ACHN (cell line): ENCODE measurements around the gene PCSK5.
"Not testable (repeated sequence)": the region's sequence is repeated elsewhere in the genome, so short reads cannot be mapped to it uniquely, and the experiment has no call there.

Source experiments
- DNase-seq: peaks from one replicate; pipeline ENCODE4 v3.0.0-alpha.2; 2015
- in situ Hi-C: cut with HindIII; loops from 2 replicates; pipeline ENCODE4 v1.10.0; 2017; ENCODE audit warnings: low sequenced_read_pairs, low pct_ligation_motif_present, low pct_unique_long_range_greater_than_20kb

Gene PCSK5

DNA sequence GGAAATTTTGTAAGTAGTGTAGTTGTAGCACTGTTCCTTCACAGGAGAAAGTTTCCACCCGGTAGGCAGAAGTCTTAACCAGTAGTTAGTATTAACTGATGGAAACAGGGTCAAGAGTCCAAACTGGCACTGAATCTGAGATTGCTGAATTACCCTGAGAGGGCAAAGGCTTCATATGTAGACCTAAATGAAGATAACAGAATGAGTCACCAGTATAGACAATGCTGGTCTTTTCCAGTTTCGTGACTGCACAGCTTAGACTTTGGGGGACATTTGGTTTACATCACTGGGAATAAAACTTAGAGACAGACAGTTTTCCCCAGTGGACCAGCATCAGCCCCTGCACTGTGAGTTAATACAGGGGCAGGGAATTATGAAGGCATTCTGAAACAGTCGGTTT, 60.5 kb downstream of the PCSK5 start:
- no peak for DNase-seq
- in situ Hi-C loops = no loop called here

DNA sequence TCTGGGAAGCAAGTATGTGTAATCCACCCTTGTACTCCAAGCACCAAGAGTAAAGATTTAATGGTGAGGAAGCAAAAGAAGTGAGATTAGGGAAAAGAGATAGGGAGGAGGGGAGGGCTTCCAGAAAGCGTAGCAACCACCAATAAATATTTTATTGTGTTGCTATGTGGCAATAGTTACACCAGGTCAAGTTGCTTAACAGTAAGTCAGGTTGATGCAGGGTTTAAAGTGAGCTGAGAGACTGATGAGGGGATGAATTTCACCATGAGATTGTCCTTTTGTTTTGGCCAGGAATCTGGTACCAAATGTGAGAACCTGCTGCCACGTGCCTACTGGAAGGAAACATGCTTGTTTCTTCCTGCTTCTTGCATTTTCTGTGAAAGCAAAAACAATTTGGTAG, 62.7 kb downstream of the PCSK5 start:
- DNase-seq = no peak
- in situ Hi-C loops = no loop called here

DNA sequence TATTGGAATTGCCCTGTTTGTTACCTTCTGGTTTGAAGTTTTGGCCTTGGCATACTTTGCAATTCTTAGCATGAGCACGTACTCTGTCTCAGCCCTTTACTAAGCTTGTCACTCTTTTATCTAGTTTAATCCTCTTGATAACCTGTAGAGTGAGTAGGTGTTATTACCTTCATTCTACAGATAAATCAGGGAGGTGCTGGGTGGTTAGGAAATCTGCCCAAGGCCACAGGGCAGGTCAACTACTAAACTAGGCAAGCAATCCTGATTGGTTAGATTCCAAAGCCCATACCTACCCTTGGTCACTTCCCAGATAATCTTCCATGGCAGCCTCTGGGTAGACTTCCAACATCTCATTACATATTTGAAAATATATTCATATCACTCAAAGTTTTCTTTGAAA, 65.7 kb downstream of the PCSK5 start:
- DNase-seq = no peak
- in situ Hi-C loops = no loop called here

DNA sequence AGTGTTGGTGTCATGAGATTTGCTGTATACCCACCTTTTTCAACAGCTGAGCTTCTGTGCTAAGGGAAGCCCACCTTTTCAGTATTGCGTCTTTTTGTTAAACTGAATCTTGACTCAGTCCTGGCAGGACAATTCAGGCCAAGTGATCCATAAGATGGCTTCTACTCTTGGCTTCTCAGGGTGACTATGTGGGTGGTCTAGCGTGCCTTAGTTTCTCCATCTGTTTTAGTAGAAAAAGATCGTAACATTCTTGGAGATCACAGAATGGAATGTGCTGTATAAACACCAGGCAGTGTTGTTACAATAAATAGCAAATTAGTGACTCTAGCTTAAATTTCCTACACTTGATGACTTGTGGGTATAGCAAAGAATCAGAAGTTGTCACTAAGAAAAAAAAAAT, 66.6 kb downstream of the PCSK5 start:
- DNase-seq = no peak
- in situ Hi-C loops = no loop called here

DNA sequence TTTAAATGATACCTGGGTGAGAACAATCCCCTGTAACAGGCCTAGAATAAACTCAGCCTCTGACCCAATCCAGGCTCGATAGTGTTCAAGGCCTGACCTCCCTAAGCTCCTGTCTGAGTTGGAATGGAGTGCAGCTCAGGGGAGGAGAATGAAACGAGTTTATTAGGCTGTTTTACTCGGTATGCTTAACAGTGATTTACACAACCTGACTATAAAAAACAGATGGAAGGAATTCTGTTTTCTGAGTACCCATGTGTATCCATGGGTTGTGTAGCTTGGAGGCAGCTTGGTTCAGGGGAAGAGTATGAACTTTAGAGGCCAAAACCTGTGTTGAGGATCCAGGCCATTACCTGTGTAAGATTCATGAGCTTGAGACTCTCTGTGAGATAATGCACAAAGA, 67.8 kb downstream of the PCSK5 start:
- in situ Hi-C loops = no loop called here
- no peak for DNase-seq

DNA sequence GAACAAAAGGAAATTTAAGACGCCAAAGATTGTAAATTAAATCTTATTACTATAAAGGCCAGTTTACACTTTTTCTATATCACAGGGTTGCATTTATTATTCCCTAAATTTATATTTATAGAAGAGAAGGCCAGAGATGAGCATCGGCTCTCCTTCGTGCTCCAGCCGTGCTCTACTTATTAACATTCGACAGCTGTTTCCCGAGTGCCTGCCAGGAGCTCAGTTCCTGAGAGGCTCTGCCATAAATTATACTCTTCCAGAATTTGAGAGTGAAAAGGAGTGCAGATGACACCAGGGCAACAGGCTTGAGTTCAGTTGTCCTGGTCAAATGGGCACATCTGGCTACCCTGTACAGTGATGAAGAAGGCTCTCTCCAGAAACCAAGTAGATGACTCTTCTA, 70.1 kb downstream of the PCSK5 start:
- DNase-seq = no peak
- in situ Hi-C loops = no loop called here

DNA sequence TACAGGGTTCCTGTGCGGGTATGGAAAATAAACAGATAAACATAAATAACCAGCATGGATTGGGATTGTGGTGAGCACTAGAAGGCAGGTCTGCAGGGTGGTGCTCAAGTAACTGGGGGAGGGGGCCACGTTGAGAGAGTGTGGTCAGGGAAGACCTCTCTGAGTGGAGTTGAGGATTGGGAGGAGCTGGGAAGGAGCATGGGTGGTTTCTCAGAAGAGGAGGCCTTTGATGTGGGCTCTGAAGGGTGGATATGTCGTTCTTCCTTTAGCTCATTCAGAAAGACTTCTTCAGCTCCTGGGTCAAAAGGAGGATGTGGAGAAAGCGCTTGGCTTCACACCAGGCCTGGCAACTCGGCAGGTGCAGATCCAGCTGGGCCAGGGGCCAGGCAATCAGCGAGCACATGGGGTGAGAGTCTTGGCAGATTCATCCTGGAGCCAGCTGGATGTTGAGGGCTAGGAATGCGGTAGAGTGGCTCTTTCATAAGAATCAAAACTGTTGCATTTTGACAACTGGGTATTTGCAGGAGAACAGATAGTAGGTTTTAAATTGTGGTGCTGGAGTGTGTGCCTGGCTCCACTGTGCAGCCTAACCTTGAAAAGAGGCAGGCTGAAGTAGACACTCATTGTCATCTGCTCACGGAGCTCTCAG, 71.7 kb downstream of the PCSK5 start:
- in situ Hi-C loops = no loop called here
- DNase-seq = no peak

DNA sequence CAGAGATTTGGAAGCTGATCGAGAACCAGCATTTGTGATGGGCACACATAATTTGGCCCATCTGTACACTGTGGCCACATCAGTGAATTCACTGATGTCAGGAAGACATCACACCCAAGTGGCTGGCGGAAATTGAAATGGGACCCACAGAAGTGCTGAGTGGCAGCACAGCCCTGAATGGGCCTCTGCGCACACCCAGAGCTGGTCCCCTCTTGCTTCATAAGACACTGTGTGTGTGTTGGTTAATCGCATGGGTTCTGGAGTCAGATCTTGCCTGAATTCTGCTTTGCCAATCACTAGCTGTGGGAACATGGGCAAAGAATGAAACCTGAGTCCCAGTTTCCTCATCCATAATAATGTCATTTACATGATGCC, 72.2 kb downstream of the PCSK5 start:
- in situ Hi-C loops = no loop called here
- DNase-seq = no peak

DNA sequence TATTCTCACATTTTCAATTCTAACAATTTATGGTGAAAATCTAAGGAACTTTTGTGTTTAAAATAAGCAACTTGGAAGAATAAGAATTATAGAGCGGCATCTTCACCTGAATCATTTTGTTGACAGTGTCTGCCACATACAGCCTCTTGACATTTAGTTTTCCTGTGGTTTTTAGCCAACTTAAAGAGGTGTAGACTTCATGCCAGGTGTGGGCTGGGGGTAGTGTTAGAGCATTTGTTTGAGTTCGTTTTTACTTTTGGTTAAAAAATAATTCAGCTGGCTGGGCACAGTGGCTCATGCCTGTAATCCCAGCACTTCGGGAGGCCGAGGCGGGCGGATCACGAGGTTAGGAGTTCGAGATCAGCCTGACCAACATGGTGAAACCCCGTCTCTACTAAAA, 72.8 kb downstream of the PCSK5 start:
- in situ Hi-C loops, DNase-seq: not testable (repeated sequence)

DNA sequence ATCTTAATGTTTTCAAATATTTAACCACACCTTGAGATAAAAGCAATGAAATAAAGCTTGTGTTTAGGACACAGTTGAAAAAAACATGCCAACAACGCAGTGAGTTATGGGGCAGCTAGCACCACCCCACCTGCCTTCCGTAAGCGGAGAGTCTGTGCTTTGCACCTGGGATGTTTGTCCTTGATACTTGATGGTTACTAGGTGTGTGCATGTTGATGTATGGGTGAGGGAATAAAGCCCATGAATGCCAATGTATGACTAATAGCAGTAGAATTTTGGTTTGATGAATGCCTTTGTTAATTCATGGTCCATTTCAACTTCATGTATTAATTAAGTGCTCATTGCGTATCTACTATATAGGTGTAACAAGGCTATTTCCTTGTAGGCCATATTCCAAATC, 74.0 kb downstream of the PCSK5 start:
- DNase-seq = no peak
- in situ Hi-C loops = no loop called here

DNA sequence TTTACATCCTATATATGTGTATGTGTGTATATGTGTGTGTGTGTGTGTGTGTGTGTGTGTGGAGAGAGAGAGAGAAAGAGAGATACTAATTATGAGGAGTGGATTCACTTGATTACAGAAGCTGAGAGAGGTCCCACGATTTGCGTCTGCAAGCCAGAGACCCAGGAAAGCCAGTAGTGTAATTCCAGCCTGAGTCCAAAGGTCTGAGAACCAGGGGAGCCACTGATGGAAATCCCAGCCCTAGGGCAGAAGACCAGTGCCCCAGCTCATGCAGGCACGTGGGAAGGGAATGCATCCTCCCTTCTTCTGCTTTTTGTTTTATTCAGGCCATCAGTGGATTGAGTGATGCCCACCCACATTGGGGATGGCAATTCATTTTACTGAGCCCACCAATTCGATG, 74.8 kb downstream of the PCSK5 start:
- no peak for DNase-seq
- in situ Hi-C loops = no loop called here

DNA sequence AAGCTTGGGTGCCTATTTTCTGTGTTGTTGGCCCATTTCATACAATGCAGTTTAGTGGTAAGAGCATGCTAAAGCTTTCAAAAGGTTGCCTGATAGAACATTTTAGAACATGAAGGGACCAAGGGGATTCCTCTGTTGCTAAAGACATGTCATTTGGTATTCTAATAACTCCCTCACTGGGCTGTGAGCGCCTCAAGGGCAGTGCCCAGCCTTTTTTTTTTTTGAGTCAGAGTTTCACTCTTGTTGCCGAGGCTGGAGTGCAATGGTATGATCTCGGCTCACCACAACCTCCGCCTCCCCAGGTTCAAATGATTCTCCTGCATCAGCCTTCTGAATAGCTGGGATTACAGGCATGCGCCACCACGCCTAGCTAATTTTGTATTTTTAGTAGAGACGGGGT, 77.1 kb downstream of the PCSK5 start:
- in situ Hi-C loops = no loop called here
- no peak for DNase-seq

DNA sequence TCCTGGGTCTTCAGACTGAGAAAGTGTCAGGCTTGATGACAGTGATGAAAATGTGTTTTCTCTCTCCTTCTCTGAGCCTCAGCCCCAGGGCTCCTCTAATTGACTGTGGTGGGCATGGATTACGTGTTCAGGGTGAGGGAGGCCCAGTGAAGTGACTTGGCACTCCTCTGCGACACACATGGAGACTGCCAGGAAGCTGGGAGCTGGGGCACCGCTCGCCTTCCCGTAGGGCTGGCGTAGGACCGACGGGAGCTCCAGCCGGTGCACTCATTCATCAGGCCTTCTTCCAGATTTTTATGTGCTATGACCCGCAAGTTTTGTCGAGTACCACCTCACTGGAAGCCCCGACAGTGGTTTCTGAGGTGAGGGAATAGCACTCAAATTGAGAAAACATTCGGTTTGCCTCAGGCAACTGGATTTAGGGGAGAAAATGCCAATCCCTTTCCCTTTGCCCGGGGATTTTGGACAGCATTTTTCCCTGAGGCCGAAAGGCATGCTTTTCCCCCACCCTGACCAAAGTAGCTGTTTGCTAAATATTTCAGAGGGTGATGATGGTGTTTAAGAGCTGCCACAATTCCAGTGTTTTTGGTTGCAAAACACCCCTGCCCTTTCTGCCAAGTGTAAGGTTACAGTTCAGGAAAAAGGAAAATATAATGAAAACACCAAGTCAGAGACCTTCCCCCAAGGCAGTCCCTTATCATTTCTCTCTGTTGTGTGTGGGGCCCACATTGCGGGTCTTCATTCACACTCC, 83.7 kb downstream of the PCSK5 start:
- in situ Hi-C loops = no loop called here

DNA sequence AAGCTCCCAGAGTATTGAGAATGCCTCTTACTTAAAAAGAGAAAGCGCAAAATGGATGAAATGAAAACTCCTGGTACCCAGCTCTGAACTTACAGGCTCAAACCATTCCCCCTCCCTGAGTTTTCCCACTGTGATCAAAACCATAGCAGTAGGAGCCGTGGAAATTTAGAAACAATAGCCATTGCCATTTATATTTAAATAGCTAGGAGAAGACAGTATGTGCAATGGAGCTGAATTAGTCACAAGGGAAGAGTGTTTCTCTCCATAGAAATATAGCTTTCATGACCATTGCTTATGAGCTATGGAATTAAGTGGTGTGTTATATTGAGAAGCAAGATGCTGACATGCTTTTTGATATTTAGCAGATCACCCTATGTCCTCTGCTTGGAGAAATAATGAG, 84.6 kb downstream of the PCSK5 start:
- DNase-seq = no peak

More for the DNA sequence above, 83.7 kb downstream of the PCSK5 start:
- no peak for DNase-seq

DNA sequence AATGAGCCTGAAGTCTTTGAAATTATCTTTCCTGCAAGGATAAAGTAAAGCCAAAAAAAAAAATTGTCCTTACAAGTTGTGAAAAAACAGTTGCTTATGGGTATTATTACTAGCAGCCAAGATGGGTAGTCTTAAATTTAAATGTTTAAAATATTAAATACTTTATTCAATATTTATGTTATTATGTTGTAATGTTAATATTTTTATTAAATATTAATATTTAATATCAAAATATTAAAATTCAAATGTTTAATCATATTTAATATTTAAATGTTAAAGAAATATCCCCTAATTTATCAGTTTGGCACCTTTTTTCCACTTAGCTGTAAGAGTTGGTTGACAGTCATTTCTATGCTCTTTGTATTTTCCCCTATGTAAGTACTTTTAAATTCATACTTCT, 86.1 kb downstream of the PCSK5 start:
- in situ Hi-C loops = no loop called here
- no peak for DNase-seq

More for the DNA sequence above, 84.6 kb downstream of the PCSK5 start:
- in situ Hi-C loops = no loop called here

DNA sequence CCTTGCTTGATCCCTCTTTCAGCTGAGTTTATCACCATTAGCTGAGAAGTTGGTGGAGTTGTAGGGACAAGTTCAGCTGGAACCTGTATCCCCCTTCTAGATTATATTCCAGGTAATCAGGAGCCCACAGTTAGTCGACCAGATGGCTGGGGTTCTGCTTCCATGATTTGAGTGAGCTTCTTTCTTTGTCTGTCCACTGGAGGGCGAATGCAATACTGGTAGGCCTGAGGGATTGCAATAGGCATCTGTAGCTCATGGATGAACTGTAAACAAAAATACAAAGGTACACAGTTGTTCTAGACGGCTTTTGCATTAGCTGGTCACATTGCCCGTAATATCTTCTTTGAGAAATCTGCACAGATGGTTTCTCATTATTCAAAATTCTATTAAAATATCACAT, 88.9 kb downstream of the PCSK5 start:
- DNase-seq = peak; percentile 8
- in situ Hi-C loops = no loop called here

DNA sequence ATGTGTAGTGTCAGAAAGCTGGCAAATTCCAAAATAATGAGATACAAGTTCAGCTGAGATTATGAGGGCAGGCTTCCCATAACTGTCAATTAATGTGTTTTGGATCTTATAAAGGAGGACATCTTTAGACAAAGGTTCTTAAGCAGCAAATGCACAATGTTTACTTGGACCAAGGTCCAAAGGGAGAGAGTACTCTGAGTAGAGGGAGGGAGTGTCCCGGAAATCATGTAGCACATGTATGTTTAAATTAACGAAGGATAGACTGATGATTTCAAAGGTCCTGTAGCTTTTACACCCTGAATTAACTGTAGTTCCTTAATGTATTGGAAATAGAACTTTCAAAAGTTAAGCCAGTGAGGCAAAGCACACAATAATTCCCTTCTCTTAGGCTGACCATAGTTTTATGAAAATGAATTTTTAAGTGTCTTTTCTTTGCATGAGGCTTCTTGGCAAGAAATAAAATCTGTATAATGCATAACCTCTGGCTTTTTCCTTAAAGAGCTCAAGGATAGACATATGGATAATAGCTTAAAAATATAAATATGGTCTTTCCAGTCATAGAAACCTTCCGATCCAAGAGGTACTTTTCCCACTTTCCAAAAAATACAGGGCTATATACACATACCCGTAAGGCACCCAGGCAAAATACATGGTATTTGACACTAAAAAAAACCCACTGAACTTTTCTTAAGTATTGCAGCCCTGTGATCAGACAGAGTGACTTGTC, 93.0 kb downstream of the PCSK5 start:
- in situ Hi-C loops = no loop called here
- DNase-seq = no peak

DNA sequence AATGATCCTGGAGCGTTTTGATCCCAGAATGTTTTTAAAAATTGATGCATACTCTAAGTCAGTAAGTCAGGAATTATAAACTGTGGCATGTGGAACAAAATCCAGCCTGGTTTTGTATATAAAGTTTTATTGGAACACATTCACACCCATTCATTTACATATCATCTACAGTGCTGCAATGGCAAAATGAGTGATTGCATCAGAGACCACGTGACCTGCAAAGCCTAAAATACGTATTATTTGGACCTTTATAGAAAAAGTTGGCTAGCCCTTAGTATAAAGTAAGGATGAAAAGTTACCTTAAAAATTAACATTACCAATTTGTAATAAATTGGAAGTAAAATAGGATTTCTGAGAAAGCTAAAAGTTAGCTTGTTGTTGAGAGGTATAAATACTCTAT, 95.0 kb downstream of the PCSK5 start:
- no peak for DNase-seq
- in situ Hi-C loops = no loop called here

DNA sequence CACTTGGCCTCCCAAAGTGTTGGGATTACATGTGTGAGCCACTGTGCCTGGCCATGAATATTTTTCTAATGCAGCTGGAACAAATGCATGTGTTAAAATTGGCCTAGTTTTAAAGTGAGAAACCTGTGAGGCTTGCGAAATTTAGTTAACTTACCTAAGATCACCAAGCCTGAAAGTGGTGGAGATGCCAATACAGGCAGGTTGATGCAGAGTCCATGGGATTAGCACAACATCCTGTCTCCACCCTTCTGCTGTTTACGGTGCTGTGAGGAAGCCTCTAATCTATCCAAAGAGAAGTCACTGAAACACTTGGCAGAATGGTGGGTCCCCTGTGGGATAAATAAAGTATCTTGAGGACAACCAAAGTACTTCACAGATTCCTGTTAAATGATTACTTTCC, 98.2 kb downstream of the PCSK5 start:
- no peak for DNase-seq
- in situ Hi-C loops = no loop called here

DNA sequence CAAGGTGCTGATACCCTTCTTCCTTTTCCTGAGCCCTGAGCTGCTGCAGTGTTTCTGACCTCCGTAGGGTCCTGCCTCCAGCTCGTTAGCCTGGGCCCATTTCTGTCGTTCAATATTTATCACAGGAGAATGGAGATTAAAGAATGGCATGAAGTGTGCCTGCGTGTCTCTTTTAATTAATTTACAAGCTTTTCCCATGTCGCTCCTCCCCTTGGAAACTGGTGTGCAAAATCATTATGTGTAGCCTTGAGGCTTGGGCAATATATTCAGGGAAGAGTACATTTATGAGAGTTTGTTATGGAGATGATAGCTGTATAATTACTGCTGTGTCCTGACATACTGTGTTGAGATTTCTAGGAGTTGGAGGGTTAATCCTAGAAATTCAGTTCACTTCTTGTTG, 99.7 kb downstream of the PCSK5 start:
- in situ Hi-C loops = no loop called here
- no peak for DNase-seq
